Measurements from ENCODE around the gene R3HDM1.
"Not testable (repeated sequence)": the region's sequence is repeated elsewhere in the genome, so short reads cannot be mapped to it uniquely, and the experiment has no call there.

The R3HDM1 gene

GRCh38 chr2:135641156-135642068, 110.1 kb downstream of the R3HDM1 start:
- no peak for DNase-seq (ENCODE audit: low read depth in 2 of 2)

DNA sequence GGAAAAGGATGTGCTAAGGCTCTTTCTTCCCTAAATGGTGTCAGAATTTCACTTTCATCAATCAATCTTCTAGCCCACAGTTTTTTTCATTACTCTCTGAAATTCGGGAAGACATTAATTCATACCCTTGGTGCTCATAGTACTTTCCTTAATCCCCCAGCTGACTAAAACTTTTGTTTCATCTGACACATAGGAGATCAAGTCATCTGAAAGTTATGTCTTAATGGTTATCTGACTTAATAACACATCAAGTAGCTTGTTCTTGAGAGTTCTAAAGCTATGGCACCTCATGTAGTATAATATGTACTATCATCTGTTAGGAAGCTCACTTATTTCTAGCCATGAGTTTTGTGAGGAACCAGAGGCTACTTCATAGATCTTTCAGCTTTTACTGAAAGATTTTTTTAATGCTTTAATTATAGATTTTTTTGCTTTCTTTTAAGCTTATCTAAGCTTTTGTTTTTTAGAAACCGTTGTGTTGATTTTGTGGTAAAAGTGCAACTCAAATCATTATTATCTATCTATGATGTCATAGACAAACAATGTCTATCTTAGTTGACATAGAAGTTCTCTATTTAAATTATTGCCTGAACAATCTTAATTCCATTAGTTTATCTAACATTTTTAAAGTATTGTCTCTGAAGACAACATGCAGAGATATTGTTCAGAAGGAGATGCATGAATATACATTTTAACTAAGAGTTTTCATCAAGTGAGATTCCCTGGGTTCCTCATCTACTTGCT, 116.7 kb downstream of the R3HDM1 start:
- no peak for DNase-seq (ENCODE audit: low read depth in 2 of 2)

- no peak for DNase-seq (ENCODE audit: low read depth in 2 of 2)
These were observed 119.4 kb downstream of the R3HDM1 start for GRCh38 chr2:135650721-135651120.

GRCh38 chr2:135651717-135652116, 120.4 kb downstream of the R3HDM1 start:
- no peak for DNase-seq (ENCODE audit: low read depth in 2 of 2)

GRCh38 chr2:135654239-135654638, 123.0 kb downstream of the R3HDM1 start:
- not testable (repeated sequence) for DNase-seq (ENCODE audit: low read depth in 2 of 2)

- DNase-seq (ENCODE audit: low read depth in 2 of 2), result peak; percentile 33
These were observed 126.7 kb downstream of the R3HDM1 start for GRCh38 chr2:135657806-135658582.

DNA sequence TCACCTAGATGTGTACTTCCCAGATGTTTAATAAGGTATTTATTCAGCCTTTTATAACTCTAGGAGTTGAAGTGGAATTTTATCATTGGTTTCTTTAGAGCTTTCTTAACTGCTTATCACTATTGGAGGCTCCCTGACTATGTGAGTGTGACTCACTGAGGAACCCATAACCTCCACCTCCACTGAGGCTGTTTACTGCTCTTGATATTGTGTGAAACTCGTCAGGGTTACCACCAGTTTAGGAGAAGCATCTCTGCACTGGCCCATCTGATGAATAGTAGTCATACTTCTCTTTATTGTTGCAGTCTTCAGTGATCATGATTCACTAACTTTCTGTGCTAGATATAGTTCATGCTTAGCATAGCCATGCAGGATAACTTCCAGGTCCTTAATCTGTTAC, 130.8 kb downstream of the R3HDM1 start:
- no peak for DNase-seq (ENCODE audit: low read depth in 2 of 2)

- no peak for DNase-seq (ENCODE audit: low read depth in 2 of 2)
These were observed 131.9 kb downstream of the R3HDM1 start for GRCh38 chr2:135663148-135663700.

DNA sequence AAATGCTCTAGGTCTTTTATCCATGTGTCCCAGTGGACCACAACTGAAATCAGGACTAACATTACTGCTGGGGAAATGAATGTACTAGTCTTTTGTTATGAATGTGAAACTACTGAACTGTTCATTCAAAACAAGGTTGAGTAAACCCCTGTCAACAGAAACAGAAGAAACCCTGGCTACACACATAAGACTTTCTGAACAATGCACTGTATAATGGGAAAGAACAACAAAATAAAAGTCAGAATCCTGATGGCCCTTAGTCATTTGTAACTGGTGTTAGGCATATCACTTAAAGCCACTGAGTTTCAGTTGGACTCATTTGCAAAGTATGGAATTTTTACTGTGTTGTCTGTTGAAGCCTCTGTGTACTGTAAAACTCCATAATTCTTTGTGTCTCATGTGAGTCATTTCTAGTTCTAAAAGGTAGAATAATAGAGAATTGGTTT, 133.4 kb downstream of the R3HDM1 start:
- no peak for DNase-seq (ENCODE audit: low read depth in 2 of 2)

GRCh38 chr2:135667045-135667444, 135.8 kb downstream of the R3HDM1 start:
- DNase-seq (ENCODE audit: low read depth in 2 of 2), result no peak

GRCh38 chr2:135674453-135674852, 143.2 kb downstream of the R3HDM1 start:
- no peak for DNase-seq (ENCODE audit: low read depth in 2 of 2)

GRCh38 chr2:135676031-135676430, 144.7 kb downstream of the R3HDM1 start:
- DNase-seq (ENCODE audit: low read depth in 2 of 2), result no peak

DNA sequence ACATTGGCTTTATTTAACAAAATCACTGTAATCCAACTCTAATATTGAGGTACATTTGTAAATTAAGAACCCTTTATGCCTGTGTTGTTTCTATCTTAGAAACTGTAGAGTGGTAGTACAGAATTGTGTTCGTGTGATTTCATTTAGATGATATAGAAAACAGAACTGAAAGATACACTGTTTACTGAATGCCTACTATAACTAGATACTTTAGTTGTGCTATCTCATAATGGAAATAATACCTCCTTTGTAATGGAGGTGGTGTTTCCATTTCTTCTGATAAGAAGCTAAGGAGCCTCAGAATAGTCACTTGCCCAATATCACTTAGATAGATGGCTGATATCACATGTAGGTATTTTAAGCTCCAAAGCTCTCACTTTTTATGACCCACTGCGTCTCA, 147.8 kb downstream of the R3HDM1 start:
- DNase-seq (ENCODE audit: low read depth in 2 of 2), result no peak

DNA sequence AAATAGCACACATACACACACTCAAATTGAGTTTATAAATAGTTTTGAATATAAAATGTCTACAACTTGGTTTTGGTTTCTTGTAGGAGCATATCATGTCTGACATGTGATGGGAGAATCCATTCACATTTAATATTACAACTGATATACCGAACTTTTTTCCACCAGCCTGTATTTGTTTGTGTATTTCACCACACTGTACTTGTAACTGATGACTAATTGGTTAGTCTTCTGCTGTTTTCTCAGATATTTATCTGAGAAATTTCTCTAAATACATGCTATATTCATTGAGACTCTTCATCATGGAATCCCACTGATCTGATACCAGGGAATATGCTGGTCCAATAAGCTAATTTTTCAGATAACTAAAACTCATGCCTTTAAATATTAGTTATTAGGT, 154.1 kb downstream of the R3HDM1 start:
- no peak for DNase-seq (ENCODE audit: low read depth in 2 of 2)

DNA sequence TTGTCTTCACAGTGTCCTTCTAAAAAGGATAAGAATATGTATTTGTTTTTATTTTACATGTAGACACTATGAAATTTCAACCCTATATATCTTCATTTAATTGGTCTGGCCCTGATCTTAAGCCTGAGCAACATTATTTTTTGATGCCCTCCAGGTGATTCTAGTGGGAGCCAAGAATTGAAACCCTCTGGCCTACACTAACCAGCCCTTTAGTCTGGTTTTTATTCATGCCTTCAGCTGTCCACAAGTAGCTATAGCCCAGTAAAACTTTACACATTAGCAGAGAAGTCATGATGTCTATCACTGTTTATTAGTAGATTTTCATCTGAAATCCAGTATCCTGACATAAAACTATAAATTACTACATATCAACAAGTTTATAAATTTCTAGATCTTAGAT, 157.7 kb downstream of the R3HDM1 start:
- DNase-seq (ENCODE audit: low read depth in 2 of 2), result no peak

GRCh38 chr2:135689679-135690078, 158.4 kb downstream of the R3HDM1 start:
- DNase-seq (ENCODE audit: low read depth in 2 of 2), result no peak

DNA sequence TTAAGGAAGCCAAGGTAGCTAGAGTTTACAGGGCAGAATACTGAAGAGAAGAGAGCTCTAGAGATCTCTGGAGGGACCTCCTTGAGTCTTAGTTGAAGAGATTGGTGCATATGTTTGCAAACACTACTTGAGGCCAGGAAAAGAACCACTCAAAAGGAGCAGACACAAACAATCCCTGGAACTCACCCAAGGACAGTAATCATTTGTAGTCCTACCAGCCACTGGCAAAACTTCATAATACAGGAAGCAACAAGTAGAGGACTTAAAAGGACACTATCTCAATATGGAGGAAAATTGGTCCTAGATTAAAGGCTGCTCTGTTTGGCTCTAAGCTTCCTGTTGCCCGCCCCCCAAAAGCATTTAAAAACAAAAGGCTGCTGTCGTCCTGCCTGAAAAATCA, 163.4 kb downstream of the R3HDM1 start:
- no peak for DNase-seq (ENCODE audit: low read depth in 2 of 2)

- DNase-seq (ENCODE audit: low read depth in 2 of 2), result no peak
These were observed 167.6 kb downstream of the R3HDM1 start for GRCh38 chr2:135698838-135699237.

DNA sequence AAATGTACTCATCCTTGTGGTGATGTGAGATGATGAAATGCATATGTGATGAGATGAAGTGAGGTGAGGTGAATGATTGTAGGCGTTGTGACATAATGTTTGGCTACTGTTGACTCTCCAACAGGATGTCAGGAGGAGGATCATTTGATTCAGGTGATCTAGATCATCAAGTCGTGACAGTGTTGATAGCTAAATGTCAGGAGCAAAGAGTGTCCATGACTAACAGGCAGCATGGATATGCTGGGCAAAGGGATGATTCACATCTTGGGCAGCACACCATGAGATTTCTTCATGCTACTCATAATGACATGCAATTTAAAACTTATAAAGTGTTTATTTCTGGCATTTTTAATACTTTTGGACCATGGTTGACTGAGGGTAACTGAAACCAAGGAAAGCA, 170.2 kb downstream of the R3HDM1 start:
- DNase-seq (ENCODE audit: low read depth in 2 of 2), result no peak

DNA sequence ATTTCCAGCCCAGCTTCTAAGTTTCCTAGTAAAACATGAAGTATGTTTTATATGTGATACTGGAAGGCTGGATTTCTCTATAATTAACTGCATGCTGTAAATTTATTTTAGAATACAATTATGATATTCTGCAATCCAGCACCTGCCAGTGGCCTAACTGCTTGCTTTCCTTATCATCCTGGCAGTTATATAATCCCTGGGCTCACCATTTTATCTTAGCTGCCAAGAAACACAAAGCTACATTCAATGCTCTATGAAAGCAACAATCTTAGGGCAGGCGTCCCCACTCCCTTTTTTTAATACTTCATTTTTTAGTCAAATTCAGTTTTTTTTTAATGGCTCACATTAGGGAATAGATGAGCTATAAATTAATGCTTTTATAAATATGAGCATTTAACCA, 172.0 kb downstream of the R3HDM1 start:
- no peak for DNase-seq (ENCODE audit: low read depth in 2 of 2)

DNA sequence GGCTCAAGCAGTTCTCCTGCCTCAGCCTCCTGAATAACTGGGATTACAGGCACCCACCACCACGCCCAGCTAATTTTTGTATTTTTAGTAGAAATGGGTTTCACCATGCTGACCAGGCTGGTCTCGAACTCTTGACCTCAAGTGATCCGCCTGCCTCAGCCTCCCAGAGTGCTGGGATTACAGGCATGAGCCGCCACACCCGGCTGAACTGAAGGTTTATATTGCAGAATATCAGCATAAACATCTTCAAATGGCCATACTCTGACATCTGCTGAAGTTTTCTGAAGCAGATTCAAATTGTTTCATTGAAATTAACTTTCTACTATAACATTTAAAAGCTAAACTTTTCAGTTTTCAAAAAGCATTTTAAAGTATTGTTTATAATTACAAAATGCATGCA, 172.8 kb downstream of the R3HDM1 start:
- DNase-seq (ENCODE audit: low read depth in 2 of 2), result not testable (repeated sequence)

DNA sequence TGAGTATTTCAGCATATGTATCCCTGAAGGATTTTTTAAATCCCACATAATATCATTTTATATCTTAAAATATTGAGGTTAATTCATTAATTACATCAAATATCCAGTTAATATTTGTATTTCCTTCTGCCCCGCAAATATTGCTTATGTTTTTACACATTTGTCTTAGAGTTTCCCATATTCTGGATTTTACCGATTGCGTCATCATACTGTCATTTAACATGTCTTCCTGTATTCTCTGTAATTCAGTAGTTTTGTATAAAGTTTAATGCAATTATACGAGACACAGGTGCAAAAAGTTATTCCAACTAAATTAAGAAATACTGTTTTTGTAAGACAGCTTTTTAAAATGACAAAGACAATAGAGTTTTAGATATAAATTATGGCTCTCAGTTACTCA, 176.9 kb downstream of the R3HDM1 start:
- DNase-seq (ENCODE audit: low read depth in 2 of 2), result no peak
